ENCODE measurements around the gene CUL7.

DNA sequence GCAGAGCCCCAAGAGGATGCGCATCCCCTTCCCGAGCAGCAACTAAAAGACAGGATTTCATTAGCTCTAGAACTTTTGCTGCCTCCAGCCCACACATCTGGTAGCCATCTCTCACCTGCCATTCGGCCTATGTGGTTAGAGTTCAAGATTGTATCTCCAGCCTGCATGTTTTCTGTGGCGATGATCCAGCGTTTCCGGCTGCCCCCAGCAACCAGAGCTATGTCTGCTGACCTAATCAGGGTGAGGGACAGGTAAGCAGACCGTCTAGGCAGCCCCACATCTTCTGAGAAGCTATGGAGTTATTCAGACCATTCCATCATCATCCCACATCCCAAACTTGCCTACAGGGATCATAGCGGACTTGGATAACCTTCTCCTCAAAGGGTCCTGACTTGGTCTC, 2.3 kb upstream of the CUL7 start:
- TF ChIP-seq HMGA2 (CRISPR knock-in tag; IDR thresholded peaks at IDR 0.05) (no peak), NFYB (CRISPR knock-in tag; conservative IDR thresholded peaks at IDR 0.05; ENCODE audit: low read depth) (no peak), JUN (CRISPR knock-in tag; IDR thresholded peaks at IDR 0.05) (no peak), ELF4 (CRISPR knock-in tag; IDR thresholded peaks at IDR 0.05; ENCODE audit: low read depth) (no peak), ZNF121 (CRISPR knock-in tag; IDR thresholded peaks at IDR 0.05) (no peak), ZNF219 (CRISPR knock-in tag; IDR thresholded peaks at IDR 0.05; ENCODE audit: borderline replicate concordance) (no peak)
- TF ChIP-seq, protein P1, sequence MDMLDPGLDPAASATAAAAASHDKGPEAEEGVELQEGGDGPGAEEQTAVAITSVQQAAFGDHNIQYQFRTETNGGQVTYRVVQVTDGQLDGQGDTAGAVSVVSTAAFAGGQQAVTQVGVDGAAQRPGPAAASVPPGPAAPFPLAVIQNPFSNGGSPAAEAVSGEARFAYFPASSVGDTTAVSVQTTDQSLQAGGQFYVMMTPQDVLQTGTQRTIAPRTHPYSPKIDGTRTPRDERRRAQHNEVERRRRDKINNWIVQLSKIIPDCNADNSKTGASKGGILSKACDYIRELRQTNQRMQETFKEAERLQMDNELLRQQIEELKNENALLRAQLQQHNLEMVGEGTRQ (CRISPR knock-in tag; IDR thresholded peaks at IDR 0.05), result no peak
- TF ChIP-seq, protein P2, sequence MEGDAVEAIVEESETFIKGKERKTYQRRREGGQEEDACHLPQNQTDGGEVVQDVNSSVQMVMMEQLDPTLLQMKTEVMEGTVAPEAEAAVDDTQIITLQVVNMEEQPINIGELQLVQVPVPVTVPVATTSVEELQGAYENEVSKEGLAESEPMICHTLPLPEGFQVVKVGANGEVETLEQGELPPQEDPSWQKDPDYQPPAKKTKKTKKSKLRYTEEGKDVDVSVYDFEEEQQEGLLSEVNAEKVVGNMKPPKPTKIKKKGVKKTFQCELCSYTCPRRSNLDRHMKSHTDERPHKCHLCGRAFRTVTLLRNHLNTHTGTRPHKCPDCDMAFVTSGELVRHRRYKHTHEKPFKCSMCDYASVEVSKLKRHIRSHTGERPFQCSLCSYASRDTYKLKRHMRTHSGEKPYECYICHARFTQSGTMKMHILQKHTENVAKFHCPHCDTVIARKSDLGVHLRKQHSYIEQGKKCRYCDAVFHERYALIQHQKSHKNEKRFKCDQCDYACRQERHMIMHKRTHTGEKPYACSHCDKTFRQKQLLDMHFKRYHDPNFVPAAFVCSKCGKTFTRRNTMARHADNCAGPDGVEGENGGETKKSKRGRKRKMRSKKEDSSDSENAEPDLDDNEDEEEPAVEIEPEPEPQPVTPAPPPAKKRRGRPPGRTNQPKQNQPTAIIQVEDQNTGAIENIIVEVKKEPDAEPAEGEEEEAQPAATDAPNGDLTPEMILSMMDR (IDR thresholded peaks at IDR 0.05), result no peak
- TF ChIP-seq, protein P3, sequence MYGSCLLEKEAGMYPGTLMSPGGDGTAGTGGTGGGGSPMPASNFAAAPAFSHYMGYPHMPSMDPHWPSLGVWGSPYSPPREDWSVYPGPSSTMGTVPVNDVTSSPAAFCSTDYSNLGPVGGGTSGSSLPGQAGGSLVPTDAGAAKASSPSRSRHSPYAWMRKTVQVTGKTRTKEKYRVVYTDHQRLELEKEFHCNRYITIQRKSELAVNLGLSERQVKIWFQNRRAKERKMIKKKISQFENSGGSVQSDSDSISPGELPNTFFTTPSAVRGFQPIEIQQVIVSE (CRISPR knock-in tag; IDR thresholded peaks at IDR 0.05; ENCODE audit: borderline replicate concordance), result no peak
